Prostate gland (tissue), 2 donors: ENCODE measurements around the gene UQCR11. TPM values are rescaled to one million over a fixed set of nuclear protein-coding genes. Genes with fewer than 3 reads are reported as not detected.

Experiments
- DNase-seq: peaks from one replicate; pipeline ENCODE4 v3.0.0-alpha.2; 2019; ENCODE audit warnings: low spot score
- H3K27ac ChIP-seq, 2 donors: fragments of 200-600 bp; sonication (generic); 2 replicates each; pipeline ENCODE4 v1.5.1; 2017 to 2019
- H3K27me3 ChIP-seq: fragments of 200-600 bp; sonication (generic); replicated peaks from 2 replicates; pipeline ENCODE4 v1.5.1; 2019; ENCODE audit not compliant: insufficient read depth
- H3K36me3 ChIP-seq, 2 donors: fragments of 200-600 bp; sonication (generic); 1 replicate in 1 of 2; 2 replicates in 1 of 2; pipeline versions ENCODE4 v1.5.1 to v1.8.1; 2017 to 2019
- H3K4me1 ChIP-seq: fragments of 200-600 bp; sonication (generic); replicated peaks from 2 replicates; pipeline ENCODE4 v1.5.1; 2019
- H3K4me3 ChIP-seq, 2 donors: fragments of 200-600 bp; sonication (generic); 2 replicates each; pipeline ENCODE4 v1.5.1; 2017 to 2019
- H3K9me3 ChIP-seq: fragments of 200-600 bp; sonication (generic); 2 replicates; pipeline ENCODE4 v1.5.1; 2017
- CTCF ChIP-seq, 4 experiments: fragments of 200-600 bp in 2 of 4; fragments of 450-650 bp in 2 of 4; sonication (generic) in 2 of 4; IDR thresholded peaks; 1 replicate in 3 of 4; 2 replicates in 1 of 4; pipeline ENCODE4 v1.5.1; 2016 to 2019; ENCODE audit warnings: antibody characterized with exemption in 4 of 4, mild to moderate bottlenecking in 2 of 4, moderate library complexity in 2 of 4
- POLR2A ChIP-seq: fragments of 450-650 bp; IDR thresholded peaks from one replicate; pipeline ENCODE4 v1.6.1; 2016; ENCODE audit warnings: antibody characterized with exemption, mild to moderate bottlenecking
- POLR2AphosphoS5 ChIP-seq: sonication (generic); formaldehyde crosslinking; IDR thresholded peaks from one replicate; pipeline ENCODE4 v1.6.1; 2017; ENCODE audit warnings: antibody characterized with exemption
- WGBS: methylation state at CpG from one replicate; pipeline ENCODE4 v1.1.5; 2018; 5-methylcytosine and 5-hydroxymethylcytosine counted together
- intact Hi-C: fragments of 100-400 bp; cut with DNase I; formaldehyde crosslinking; loops from one replicate; pipeline ENCODE4 v1.14.2; 2022
- total RNA-seq, 2 donors: library from RNA; depleted of rRNA; stranded (reverse); fragments of >200 nt; gene quantifications; one replicate each; pipeline ENCODE4 v1.1.0, GENCODE V29; 2016

UQCR11 gene
- total RNA-seq, 2 donors from 2014 or later: 87.1 to 108 TPM

- Histone ChIP-seq H3K27me3 (no peaks in the 10 kb centered on the region), H3K36me3 (peaks cover 0 to 11% of the 10 kb centered on the region in 2 donors), H3K27ac (no peak overlapping the region), H3K9me3 (no peaks in the 10 kb centered on the region), H3K4me1 (no peaks in the 10 kb centered on the region), H3K4me3 (no peak overlapping the region)
- TF ChIP-seq POLR2A (no peak), CTCF (IDR thresholded peaks at IDR 0.05) (no peak), POLR2AphosphoS5 (no peak)
- 89% methylated on average over 5 of the region's 5 CpGs for WGBS
- no peak for DNase-seq
- intact Hi-C loops: no loop called here
Observed at GRCh38 chr19:1622541-1622940, 17.3 kb upstream of the UQCR11 start.

GRCh38 chr19:1622007-1622406, 16.7 kb upstream of the UQCR11 start:
- no peaks in the 10 kb centered on the region for H3K27me3 ChIP-seq
- DNase-seq: no peak
- TF ChIP-seq CTCF (IDR thresholded peaks at IDR 0.05): no peak
- TF ChIP-seq POLR2A: no peak
- TF ChIP-seq POLR2AphosphoS5: no peak
- H3K4me1 ChIP-seq: no peaks in the 10 kb centered on the region
- no peaks in the 10 kb centered on the region for H3K9me3 ChIP-seq
- 86% methylated on average over 18 of the region's 23 CpGs for WGBS
- intact Hi-C loops: no loop called here
- no peak overlapping the region for H3K4me3 ChIP-seq
- no peak overlapping the region for H3K27ac ChIP-seq
- H3K36me3 ChIP-seq: peaks cover 0 to 11% of the 10 kb centered on the region in 2 donors

GRCh38 chr19:1621574-1621973, 16.3 kb upstream of the UQCR11 start:
- intact Hi-C loops: no loop called here
- TF ChIP-seq POLR2AphosphoS5 (no peak), CTCF (IDR thresholded peaks at IDR 0.05) (no peak), POLR2A (no peak)
- Histone ChIP-seq H3K36me3 (peaks cover 0 to 11% of the 10 kb centered on the region in 2 donors), H3K27ac (no peak overlapping the region), H3K4me3 (no peak overlapping the region), H3K27me3 (no peaks in the 10 kb centered on the region), H3K9me3 (no peaks in the 10 kb centered on the region), H3K4me1 (no peaks in the 10 kb centered on the region)
- no peak for DNase-seq
- 91% methylated on average over 22 of the region's 23 CpGs for WGBS

- 89% methylated on average over 19 of the region's 19 CpGs for WGBS
- H3K27me3 ChIP-seq: no peaks in the 10 kb centered on the region
Observed at GRCh38 chr19:1621021-1621420, 15.8 kb upstream of the UQCR11 start.

More at GRCh38 chr19:1621021-1621420, 15.8 kb upstream of the UQCR11 start:
- H3K4me3 ChIP-seq: no peak overlapping the region
- no peaks in the 10 kb centered on the region for H3K9me3 ChIP-seq
- peaks cover 0 to 11% of the 10 kb centered on the region in 2 donors for H3K36me3 ChIP-seq
- intact Hi-C loops: no loop called here
- no peak for DNase-seq
- H3K27ac ChIP-seq: no peak overlapping the region
- H3K4me1 ChIP-seq: no peaks in the 10 kb centered on the region
- TF ChIP-seq POLR2A (no peak), CTCF (IDR thresholded peaks at IDR 0.05) (no peak), POLR2AphosphoS5 (no peak)
